HL-60 (cell line): ENCODE results near the gene MYO1B.

Source experiments
- DNase-seq, 2 experiments: peaks; one replicate each; pipeline ENCODE4 v3.0.0-alpha.2; 2010 to 2020; ENCODE audit warnings: low read depth in 1 of 2, low spot score in 1 of 2
- H3K27ac ChIP-seq: fragments of 250-450 bp; sonication (Bioruptor Pico); replicated peaks from 2 replicates; pipeline ENCODE4 v1.5.1; 2020; ENCODE audit warnings: mild to moderate bottlenecking, moderate library complexity
- H3K27me3 ChIP-seq: fragments of 250-450 bp; sonication (Bioruptor Pico); 2 replicates; pipeline ENCODE4 v1.5.1; 2021; ENCODE audit warnings: mild to moderate bottlenecking, moderate library complexity; ENCODE audit not compliant: insufficient read depth, poor library complexity, severe bottlenecking
- H3K4me3 ChIP-seq: replicated peaks from 2 replicates; pipeline ENCODE4 v1.5.1; 2011; ENCODE audit warnings: mild to moderate bottlenecking, control low read depth, low read length; ENCODE audit not compliant: insufficient read depth
- CTCF ChIP-seq: IDR thresholded peaks from one replicate; pipeline ENCODE4 v1.5.1; 2011; ENCODE audit warnings: low read length, control low read depth, inconsistent platforms; ENCODE audit not compliant: insufficient read depth
- GABPA ChIP-seq: IDR thresholded peaks from 2 replicates; pipeline ENCODE4 v1.6.1; 2012; ENCODE audit warnings: low read depth
- POLR2AphosphoS5 ChIP-seq: IDR thresholded peaks from 2 replicates; pipeline ENCODE4 v1.6.1; 2012; ENCODE audit warnings: low read depth
- REST ChIP-seq: IDR thresholded peaks from 2 replicates; pipeline ENCODE4 v1.6.1; 2012; ENCODE audit warnings: low read depth; ENCODE audit not compliant: insufficient replicate concordance
- SPI1 ChIP-seq: IDR thresholded peaks from 2 replicates; pipeline ENCODE4 v1.6.1; 2012; ENCODE audit warnings: low read depth, mild to moderate bottlenecking, borderline replicate concordance

The MYO1B gene

GRCh38 chr2:191382801-191383200 is 137.6 kb downstream of the MYO1B start:
- Histone ChIP-seq H3K4me3 (no peak overlapping the region), H3K27me3 (no peaks in the 10 kb centered on the region), H3K27ac (no peak overlapping the region)
- no peak for DNase-seq
- TF ChIP-seq CTCF (no peak), GABPA (no peak), SPI1 (no peak), REST (no peak), POLR2AphosphoS5 (no peak)

- H3K4me3 ChIP-seq, result no peak overlapping the region
- TF ChIP-seq REST, result no peak
- no peak for TF ChIP-seq SPI1
- TF ChIP-seq CTCF, result no peak
- no peak overlapping the region for H3K27ac ChIP-seq
- H3K27me3 ChIP-seq, result no peaks in the 10 kb centered on the region
- no peak for DNase-seq
Observed at GRCh38 chr2:191383486-191383885, 138.3 kb downstream of the MYO1B start.

GRCh38 chr2:191384829-191385228 is 139.6 kb downstream of the MYO1B start:
- no peak for DNase-seq
- no peak overlapping the region for H3K27ac ChIP-seq
- H3K27me3 ChIP-seq, result no peaks in the 10 kb centered on the region
- no peak for TF ChIP-seq CTCF
- no peak for TF ChIP-seq POLR2AphosphoS5
- no peak for TF ChIP-seq SPI1
- TF ChIP-seq REST, result no peak
- no peak for TF ChIP-seq GABPA
- no peak overlapping the region for H3K4me3 ChIP-seq
